GM12878 (cell line): ENCODE measurements around the gene ST13. TPM values are rescaled to one million over a fixed set of nuclear protein-coding genes. Genes with fewer than 3 reads are reported as not detected.

Experiments used
- ATAC-seq: fragments of 200-7000 bp; cut with Tn5 transposase; 3 replicates; pipeline ENCODE4 v1.9.1; 2020; ENCODE audit warnings: mild to moderate bottlenecking, moderate library complexity
- BruUV-seq: library from RNA; stranded (reverse); fragments of 400-500 nt; replicated peaks from 2 replicates; lab custom pipeline; 2021; lab: Mats Ljungman, UMichigan
- CTCF ChIA-PET: fragments of 300-600 bp; sonication (Branson Sonifier 250); formaldehyde crosslinking; extraction: SDS; loops from one replicate; lab custom pipeline; 2021; ENCODE audit warnings: inconsistent platforms; lab: Yijun Ruan, JAX
- POLR2A ChIA-PET: fragments of 350-600 bp; formaldehyde crosslinking; extraction: SDS; loops from one replicate; lab custom pipeline; 2021; ENCODE audit warnings: inconsistent platforms; lab: Charles Lee
- RAD21 ChIA-PET: fragments of 300-600 bp; sonication (Branson Sonifier 250); formaldehyde crosslinking; loops from one replicate; lab custom pipeline; 2023; ENCODE audit warnings: antibody characterized with exemption; ENCODE audit not compliant: unreplicated experiment; lab: Charles Lee
- SMC1A ChIA-PET: fragments of 300-600 bp; sonication (Branson Sonifier 250); formaldehyde crosslinking; loops from one replicate; lab custom pipeline; 2023; ENCODE audit not compliant: unreplicated experiment, uncharacterized antibody; lab: Charles Lee
- DNase-seq: peaks from one replicate; pipeline ENCODE4 v3.0.0-alpha.2; 2011; ENCODE audit warnings: low read depth, low spot score
- FAIRE-seq: peaks from 3 replicates; lab custom pipeline; 2011; peaks lifted over from hg19 to GRCh38; lab: Jason Lieb, UNC
- H2AFZ ChIP-seq: 2 replicates; pipeline ENCODE4 v1.6.0; 2011; ENCODE audit warnings: low read depth, low read length, control low read depth; ENCODE audit not compliant: control insufficient read depth
- H3K27ac ChIP-seq: 2 replicates; pipeline ENCODE4 v1.5.1; 2011; ENCODE audit warnings: control low read depth; ENCODE audit not compliant: control insufficient read depth, insufficient read depth
- H3K27me3 ChIP-seq, 2 experiments: replicated peaks in 1 of 2; 2 replicates each; pipeline versions ENCODE4 v1.6.0 to v1.6.1; 2011; ENCODE audit warnings: low read length in 1 of 2; ENCODE audit not compliant: control insufficient read depth in 2 of 2, insufficient read depth in 2 of 2
- H3K36me3 ChIP-seq, 2 experiments: 2 replicates each; pipeline ENCODE4 v1.5.1; 2011; ENCODE audit warnings: low read length in 1 of 2; ENCODE audit not compliant: control insufficient read depth in 2 of 2, insufficient read depth in 2 of 2
- H3K4me1 ChIP-seq: 2 replicates; pipeline ENCODE4 v1.6.1; 2011; ENCODE audit warnings: mild to moderate bottlenecking, low read length, moderate library complexity, mixed read lengths; ENCODE audit not compliant: control insufficient read depth, insufficient read depth
- H3K4me2 ChIP-seq: 2 replicates; pipeline ENCODE4 v1.6.0; 2011; ENCODE audit warnings: control low read depth; ENCODE audit not compliant: control insufficient read depth, insufficient read depth
- H3K4me3 ChIP-seq: fragments of 200-600 bp; sonication (generic); 2 replicates; pipeline ENCODE4 v1.5.1; 2016
- H3K79me2 ChIP-seq: 2 replicates; pipeline ENCODE4 v1.6.0; 2011; ENCODE audit warnings: low read length; ENCODE audit not compliant: control insufficient read depth, insufficient read depth
- H3K9ac ChIP-seq: 2 replicates; pipeline ENCODE4 v1.8.0; 2011; ENCODE audit warnings: low read length, control low read depth, mixed read lengths; ENCODE audit not compliant: control insufficient read depth, insufficient read depth
- H3K9me3 ChIP-seq: replicated peaks from 3 replicates; pipeline ENCODE4 v1.5.1; 2011; ENCODE audit warnings: mild to moderate bottlenecking, low read length; ENCODE audit not compliant: control insufficient read depth, insufficient read depth
- H4K20me1 ChIP-seq: 2 replicates; pipeline ENCODE4 v1.6.0; 2011; ENCODE audit not compliant: control insufficient read depth, insufficient read depth
- CBX3 ChIP-seq: fragments of 200-600 bp; sonication (generic); IDR thresholded peaks from 2 replicates; pipeline ENCODE4 v1.6.1; 2016; ENCODE audit warnings: low read depth, borderline replicate concordance
- HDGF ChIP-seq: fragments of 450-650 bp; IDR thresholded peaks from 2 replicates; pipeline ENCODE4 v1.6.1; 2016; ENCODE audit warnings: antibody characterized with exemption
- MEF2B ChIP-seq: fragments of 450-650 bp; IDR thresholded peaks from 2 replicates; pipeline ENCODE4 v1.6.1; 2018; ENCODE audit warnings: mild to moderate bottlenecking, moderate library complexity; ENCODE audit not compliant: partially characterized antibody, poor library complexity, severe bottlenecking
- NBN ChIP-seq: fragments of 450-650 bp; IDR thresholded peaks from 2 replicates; pipeline ENCODE4 v1.6.1; 2016
- RELA ChIP-seq: fragments of 450-650 bp; IDR thresholded peaks from 2 replicates; pipeline ENCODE4 v1.8.0; 2014; ENCODE audit warnings: borderline replicate concordance; ENCODE audit not compliant: partially characterized antibody
- SMAD5 ChIP-seq: IDR thresholded peaks from 2 replicates; pipeline ENCODE4 v1.6.1; 2016; ENCODE audit warnings: antibody characterized with exemption, low read depth
- SRF ChIP-seq, 2 experiments: IDR thresholded peaks; 2 replicates each; pipeline ENCODE4 v1.6.1; 2011; ENCODE audit warnings: low read depth in 2 of 2, low read length in 2 of 2, mild to moderate bottlenecking in 1 of 2, moderate library complexity in 1 of 2
- WGBS: methylation state at CpG from one replicate; pipeline ENCODE4 v1.1.6; 2016; ENCODE audit warnings: low lambda C conversion rate; ENCODE audit not compliant: insufficient replicate concordance, insufficient coverage; ENCODE audit errors: missing lambda C conversion rate; 5-methylcytosine and 5-hydroxymethylcytosine counted together
- in situ Hi-C: fragments of 300-500 bp; cut with MboI; formaldehyde crosslinking; loops from 9 replicates; pipeline ENCODE4 v1.14.3; 2018; ENCODE audit warnings: mixed read lengths
- intact Hi-C: fragments of 100-400 bp; cut with micrococcal nuclease; formaldehyde crosslinking; loops from one replicate; pipeline ENCODE4 v1.14.2; 2022; ENCODE audit not compliant: unreplicated experiment
- polyA plus RNA-seq, 11 experiments: library from polyadenylated mRNA; depleted of rRNA in 4 of 11; unstranded in 6 of 11; stranded (reverse) in 5 of 11; fragments of >200 nt; fragmentation: Nextera tagmentation in 4 of 11; fragmentation: Illumina TruSeq in 1 of 11; extraction: Ambion mirVana in 4 of 11; extraction: Trizol in 1 of 11; gene quantifications; 1 replicate in 1 of 11; 2 replicates in 10 of 11; pipeline versions ENCODE4 v1.2.1 to v1.2.3, GENCODE V29; 2011 to 2016; ENCODE audit warnings: inconsistent platforms in 2 of 11, missing spikeins in 2 of 11, low read depth in 1 of 11
- total RNA-seq, 4 experiments: library from RNA; depleted of rRNA in 3 of 4; stranded (reverse); fragments of >200 nt in 3 of 4; fragmentation: Illumina TruSeq in 1 of 4; extraction: Trizol in 1 of 4; gene quantifications; 2 replicates each; pipeline versions ENCODE4 v1.2.1 to v1.2.3, GENCODE V29; 2013 to 2021
- TF ChIP-seq, protein P1 (sequence below): IDR thresholded peaks from 2 replicates; pipeline ENCODE4 v1.6.1; 2012; ENCODE audit warnings: improper control_type of control experiment, low read depth, low read length; ENCODE audit not compliant: insufficient replicate concordance
- TF ChIP-seq, protein P2 (sequence below), 3 experiments: IDR thresholded peaks in 2 of 3; conservative IDR thresholded peaks in 1 of 3; 2 replicates each; pipeline ENCODE4 v1.5.1; 2011; ENCODE audit warnings: low read depth in 3 of 3, low read length in 3 of 3, mild to moderate bottlenecking in 3 of 3, control low read depth in 2 of 3, moderate library complexity in 2 of 3, inconsistent platforms in 1 of 3, mixed read lengths in 1 of 3; ENCODE audit not compliant: control insufficient read depth in 2 of 3, insufficient read depth in 1 of 3; ENCODE audit errors: extremely low read depth in 1 of 3

Gene ST13
- total and polyA plus RNA-seq, 10 of the 15 experiments (the other 5 are each of a cell fraction or from before 2014, with no cell fraction given) = 52.5 to 286 (median 181) TPM

DNA sequence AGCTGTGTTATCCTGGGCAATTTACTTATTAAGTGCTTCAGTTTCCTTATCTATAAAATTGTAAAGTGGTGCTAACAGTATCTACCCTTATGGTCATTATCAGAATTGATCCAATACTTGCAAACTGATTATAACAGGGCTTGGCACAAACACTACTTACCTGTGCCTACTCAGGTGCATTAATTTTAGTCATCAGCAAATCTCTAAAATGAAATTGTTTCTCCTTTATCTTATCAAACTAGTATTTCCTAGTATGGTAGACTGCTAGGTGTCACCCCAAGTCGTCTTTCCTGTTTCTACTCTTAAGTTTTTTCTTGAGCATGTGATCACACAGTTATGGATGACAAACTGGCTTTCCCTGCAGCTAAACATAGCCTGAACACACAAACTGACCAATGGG is 33.0 kb downstream of the ST13 start:
- Histone ChIP-seq H3K9ac (no peak overlapping the region), H3K4me1 (no peaks in the 10 kb centered on the region), H3K9me3 (no peaks in the 10 kb centered on the region), H3K27me3 (no peaks in the 10 kb centered on the region), H3K27ac (no peak overlapping the region), H3K79me2 (peaks cover 9% of the 10 kb centered on the region), H2AFZ (no peak overlapping the region), H3K4me2 (no peak overlapping the region), H3K4me3 (no peak overlapping the region), H4K20me1 (no peaks in the 10 kb centered on the region), H3K36me3 (peaks cover 0 to 13% of the 10 kb centered on the region in 2 experiments; a peak in 2 of 4 replicates)
- POLR2A ChIA-PET = interaction anchor here (0.6 to 0.7 kb wide), 2 partner anchors 38 to 717 kb away, joined by 3 to 4 read pairs; partner anchors contain the start of gene DNAJB7
- in situ Hi-C loops = no loop called here
- FAIRE-seq (no peak), DNase-seq (no peak), ATAC-seq (no peak)
- 60% methylated on average over 1 of the region's 1 CpG for WGBS
- intact Hi-C loops = no loop called here
- SMC1A ChIA-PET = interaction anchor here (0.7 to 1.4 kb wide), 4 partner anchors 11 to 99 kb away, joined by 3 to 6 read pairs (median 4); no protein-coding TSS in a partner anchor
- TF ChIP-seq SMAD5 (no peak), SRF (IDR thresholded peaks at IDR 0.05; ENCODE audit: low read depth in 2 of 2, low read length in 2 of 2) (no peak), MEF2B (no peak), RELA (no peak), HDGF (no peak), NBN (no peak), CBX3 (no peak)
- TF ChIP-seq, protein P1, sequence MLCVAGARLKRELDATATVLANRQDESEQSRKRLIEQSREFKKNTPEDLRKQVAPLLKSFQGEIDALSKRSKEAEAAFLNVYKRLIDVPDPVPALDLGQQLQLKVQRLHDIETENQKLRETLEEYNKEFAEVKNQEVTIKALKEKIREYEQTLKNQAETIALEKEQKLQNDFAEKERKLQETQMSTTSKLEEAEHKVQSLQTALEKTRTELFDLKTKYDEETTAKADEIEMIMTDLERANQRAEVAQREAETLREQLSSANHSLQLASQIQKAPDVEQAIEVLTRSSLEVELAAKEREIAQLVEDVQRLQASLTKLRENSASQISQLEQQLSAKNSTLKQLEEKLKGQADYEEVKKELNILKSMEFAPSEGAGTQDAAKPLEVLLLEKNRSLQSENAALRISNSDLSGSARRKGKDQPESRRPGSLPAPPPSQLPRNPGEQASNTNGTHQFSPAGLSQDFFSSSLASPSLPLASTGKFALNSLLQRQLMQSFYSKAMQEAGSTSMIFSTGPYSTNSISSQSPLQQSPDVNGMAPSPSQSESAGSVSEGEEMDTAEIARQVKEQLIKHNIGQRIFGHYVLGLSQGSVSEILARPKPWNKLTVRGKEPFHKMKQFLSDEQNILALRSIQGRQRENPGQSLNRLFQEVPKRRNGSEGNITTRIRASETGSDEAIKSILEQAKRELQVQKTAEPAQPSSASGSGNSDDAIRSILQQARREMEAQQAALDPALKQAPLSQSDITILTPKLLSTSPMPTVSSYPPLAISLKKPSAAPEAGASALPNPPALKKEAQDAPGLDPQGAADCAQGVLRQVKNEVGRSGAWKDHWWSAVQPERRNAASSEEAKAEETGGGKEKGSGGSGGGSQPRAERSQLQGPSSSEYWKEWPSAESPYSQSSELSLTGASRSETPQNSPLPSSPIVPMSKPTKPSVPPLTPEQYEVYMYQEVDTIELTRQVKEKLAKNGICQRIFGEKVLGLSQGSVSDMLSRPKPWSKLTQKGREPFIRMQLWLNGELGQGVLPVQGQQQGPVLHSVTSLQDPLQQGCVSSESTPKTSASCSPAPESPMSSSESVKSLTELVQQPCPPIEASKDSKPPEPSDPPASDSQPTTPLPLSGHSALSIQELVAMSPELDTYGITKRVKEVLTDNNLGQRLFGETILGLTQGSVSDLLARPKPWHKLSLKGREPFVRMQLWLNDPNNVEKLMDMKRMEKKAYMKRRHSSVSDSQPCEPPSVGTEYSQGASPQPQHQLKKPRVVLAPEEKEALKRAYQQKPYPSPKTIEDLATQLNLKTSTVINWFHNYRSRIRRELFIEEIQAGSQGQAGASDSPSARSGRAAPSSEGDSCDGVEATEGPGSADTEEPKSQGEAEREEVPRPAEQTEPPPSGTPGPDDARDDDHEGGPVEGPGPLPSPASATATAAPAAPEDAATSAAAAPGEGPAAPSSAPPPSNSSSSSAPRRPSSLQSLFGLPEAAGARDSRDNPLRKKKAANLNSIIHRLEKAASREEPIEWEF = no peak
- TF ChIP-seq, protein P2, sequence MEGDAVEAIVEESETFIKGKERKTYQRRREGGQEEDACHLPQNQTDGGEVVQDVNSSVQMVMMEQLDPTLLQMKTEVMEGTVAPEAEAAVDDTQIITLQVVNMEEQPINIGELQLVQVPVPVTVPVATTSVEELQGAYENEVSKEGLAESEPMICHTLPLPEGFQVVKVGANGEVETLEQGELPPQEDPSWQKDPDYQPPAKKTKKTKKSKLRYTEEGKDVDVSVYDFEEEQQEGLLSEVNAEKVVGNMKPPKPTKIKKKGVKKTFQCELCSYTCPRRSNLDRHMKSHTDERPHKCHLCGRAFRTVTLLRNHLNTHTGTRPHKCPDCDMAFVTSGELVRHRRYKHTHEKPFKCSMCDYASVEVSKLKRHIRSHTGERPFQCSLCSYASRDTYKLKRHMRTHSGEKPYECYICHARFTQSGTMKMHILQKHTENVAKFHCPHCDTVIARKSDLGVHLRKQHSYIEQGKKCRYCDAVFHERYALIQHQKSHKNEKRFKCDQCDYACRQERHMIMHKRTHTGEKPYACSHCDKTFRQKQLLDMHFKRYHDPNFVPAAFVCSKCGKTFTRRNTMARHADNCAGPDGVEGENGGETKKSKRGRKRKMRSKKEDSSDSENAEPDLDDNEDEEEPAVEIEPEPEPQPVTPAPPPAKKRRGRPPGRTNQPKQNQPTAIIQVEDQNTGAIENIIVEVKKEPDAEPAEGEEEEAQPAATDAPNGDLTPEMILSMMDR (IDR thresholded peaks at IDR 0.05 in 2 of 3, conservative IDR thresholded peaks at IDR 0.05 in 1 of 3; ENCODE audit: control insufficient read depth in 2 of 3, extremely low read depth in 1 of 3, insufficient read depth in 1 of 3, low read depth in 3 of 3, low read length in 3 of 3) = no peak
- no TSS peak for BruUV-seq
- CTCF ChIA-PET = interaction anchor here (1.6 to 2.3 kb wide), 2 partner anchors 10 to 140 kb away, joined by 3 to 6 read pairs; no protein-coding TSS in a partner anchor
- RAD21 ChIA-PET = interaction anchor here (1.0 kb wide), 1 partner anchor 76 kb away, joined by 3 read pairs; no protein-coding TSS in a partner anchor
